Chondrocyte (in vitro differentiated cells): ENCODE measurements around the gene RERE. TPM values are rescaled to one million over a fixed set of nuclear protein-coding genes. Genes with fewer than 3 reads are reported as not detected.

Experiments used
- DNase-seq: peaks from one replicate; pipeline ENCODE4 v3.0.0; 2021; ENCODE audit warnings: mixed read lengths, low spot score
- H3K27ac Mint-ChIP-seq: one replicate; pipeline ENCODE4 v1.8.0; 2021; ENCODE audit warnings: mild to moderate bottlenecking, moderate library complexity, mixed read lengths; ENCODE audit not compliant: unreplicated experiment
- H3K27me3 Mint-ChIP-seq: 2 replicates; pipeline ENCODE4 v1.8.0; 2021; ENCODE audit warnings: low read depth, mixed read lengths
- H3K36me3 Mint-ChIP-seq: 2 replicates; pipeline ENCODE4 v1.8.0; 2021; ENCODE audit warnings: low read depth, mixed read lengths
- H3K4me1 Mint-ChIP-seq: 2 replicates; pipeline ENCODE4 v1.8.0; 2021; ENCODE audit warnings: low read depth, mild to moderate bottlenecking, mixed read lengths
- H3K4me3 Mint-ChIP-seq: one replicate; pipeline ENCODE4 v1.8.0; 2021; ENCODE audit warnings: mild to moderate bottlenecking, moderate library complexity, mixed read lengths; ENCODE audit not compliant: unreplicated experiment
- H3K9me3 Mint-ChIP-seq: 2 replicates; pipeline ENCODE4 v1.8.0; 2021; ENCODE audit warnings: low read depth, mixed read lengths
- CTCF ChIP-seq: fragments of 200-600 bp; sonication (generic); IDR thresholded peaks from 2 replicates; pipeline ENCODE4 v1.5.0; 2021; ENCODE audit warnings: antibody characterized with exemption, mild to moderate bottlenecking, moderate library complexity
- total RNA-seq: library from RNA; stranded (reverse); gene quantifications from 3 replicates; pipeline ENCODE4 v1.2.1, GENCODE V29; 2021

RERE gene
- total RNA-seq, 1 donor from 2014 or later: 64.9 TPM

- H3K36me3 Mint-ChIP-seq: no peaks in the 10 kb centered on the region
- H3K4me3 Mint-ChIP-seq: no peak overlapping the region
- no peak overlapping the region for H3K27ac Mint-ChIP-seq
- TF ChIP-seq CTCF: no peak
- no peaks in the 10 kb centered on the region for H3K9me3 Mint-ChIP-seq
- peaks cover 5% of the 10 kb centered on the region for H3K4me1 Mint-ChIP-seq
- no peaks in the 10 kb centered on the region for H3K27me3 Mint-ChIP-seq
- DNase-seq: no peak
These were observed 20.2 kb downstream of the RERE start for GRCh38 chr1:8797216-8797615.

- no peak overlapping the region for H3K27ac Mint-ChIP-seq
These were observed 20.6 kb downstream of the RERE start for GRCh38 chr1:8796812-8797211.

GRCh38 chr1:8794605-8795004 lies 22.8 kb downstream of the RERE start:
- no peaks in the 10 kb centered on the region for H3K36me3 Mint-ChIP-seq
- no peak for TF ChIP-seq CTCF
- no peaks in the 10 kb centered on the region for H3K9me3 Mint-ChIP-seq
- H3K27ac Mint-ChIP-seq: no peak overlapping the region
- DNase-seq: no peak
- no peak overlapping the region for H3K4me3 Mint-ChIP-seq
- H3K4me1 Mint-ChIP-seq: peaks cover 10% of the 10 kb centered on the region
- H3K27me3 Mint-ChIP-seq: no peaks in the 10 kb centered on the region

More at GRCh38 chr1:8796812-8797211, 20.6 kb downstream of the RERE start:
- TF ChIP-seq CTCF: no peak
- H3K9me3 Mint-ChIP-seq: no peaks in the 10 kb centered on the region
- no peak for DNase-seq
- no peak overlapping the region for H3K4me3 Mint-ChIP-seq
- H3K36me3 Mint-ChIP-seq: no peaks in the 10 kb centered on the region
- no peaks in the 10 kb centered on the region for H3K27me3 Mint-ChIP-seq
- peaks cover 5% of the 10 kb centered on the region for H3K4me1 Mint-ChIP-seq

- Mint-ChIP-seq H3K36me3 (peaks cover 2% of the 10 kb centered on the region), H3K4me3 (no peak overlapping the region), H3K4me1 (peaks cover 10% of the 10 kb centered on the region), H3K27ac (no peak overlapping the region), H3K9me3 (no peaks in the 10 kb centered on the region), H3K27me3 (no peaks in the 10 kb centered on the region)
- TF ChIP-seq CTCF: no peak
- no peak for DNase-seq
These were observed 25.6 kb downstream of the RERE start for GRCh38 chr1:8791819-8792218.

- no peak for TF ChIP-seq CTCF
- no peak for DNase-seq
- no peaks in the 10 kb centered on the region for H3K27me3 Mint-ChIP-seq
- no peak overlapping the region for H3K4me3 Mint-ChIP-seq
- H3K36me3 Mint-ChIP-seq: peaks cover 2% of the 10 kb centered on the region
- no peak overlapping the region for H3K27ac Mint-ChIP-seq
- no peaks in the 10 kb centered on the region for H3K9me3 Mint-ChIP-seq
- H3K4me1 Mint-ChIP-seq: peaks cover 6% of the 10 kb centered on the region
These were observed 26.5 kb downstream of the RERE start for GRCh38 chr1:8790987-8791386.
